H1 (cell line): ENCODE results near the gene ZNF91.

Experiments
- BCL11A ChIP-seq, 2 experiments: IDR thresholded peaks; one replicate each; pipeline ENCODE4 v1.6.1; 2011; ENCODE audit warnings: low read depth in 2 of 2, low read length in 2 of 2, mild to moderate bottlenecking in 2 of 2
- CBX8 ChIP-seq: fragments of 300-800, 300-1000 bp; sonication (generic); IDR thresholded peaks from 2 replicates; pipeline ENCODE4 v1.7.1; 2016; ENCODE audit warnings: low read depth, low read length, borderline replicate concordance
- SUZ12 ChIP-seq: fragments of 200-600 bp; sonication (generic); IDR thresholded peaks from 2 replicates; pipeline ENCODE4 v1.6.1; 2012; ENCODE audit warnings: mild to moderate bottlenecking, inconsistent platforms, low read length, moderate library complexity, mixed read lengths
- TF ChIP-seq, protein P1 (sequence below), 3 experiments: IDR thresholded peaks; 1 replicate in 2 of 3; 2 replicates in 1 of 3; pipeline versions ENCODE4 v1.5.1 to v1.6.1; 2011; ENCODE audit warnings: low read length in 3 of 3, mild to moderate bottlenecking in 3 of 3, inconsistent platforms in 2 of 3, low read depth in 1 of 3, moderate library complexity in 1 of 3; ENCODE audit not compliant: insufficient read depth in 1 of 3; ENCODE audit errors: control extremely low read depth in 1 of 3

DNA sequence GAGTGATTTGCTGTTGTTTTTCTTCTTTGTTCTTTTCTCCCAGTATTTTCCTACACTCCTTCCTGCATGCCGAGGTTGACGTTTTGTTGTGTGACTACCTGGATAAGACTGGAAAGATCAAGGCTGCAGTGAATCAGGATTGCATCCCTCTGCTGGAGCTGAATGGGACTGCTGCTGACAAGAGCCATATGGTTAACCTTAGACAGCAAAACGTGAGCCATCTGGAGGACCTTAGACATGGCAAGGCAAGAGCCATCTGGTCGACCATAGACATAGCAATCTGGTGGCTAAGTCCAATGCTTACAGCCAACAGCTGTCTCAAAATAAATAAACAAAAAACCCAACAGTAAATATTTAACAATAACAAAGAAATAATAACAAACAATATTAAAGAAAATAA lies 42.6 kb upstream of the ZNF91 start:
- TF ChIP-seq BCL11A (IDR thresholded peaks at IDR 0.05; ENCODE audit: low read depth in 2 of 2, low read length in 2 of 2) (no peak), CBX8 (no peak), SUZ12 (no peak)
- TF ChIP-seq, protein P1, sequence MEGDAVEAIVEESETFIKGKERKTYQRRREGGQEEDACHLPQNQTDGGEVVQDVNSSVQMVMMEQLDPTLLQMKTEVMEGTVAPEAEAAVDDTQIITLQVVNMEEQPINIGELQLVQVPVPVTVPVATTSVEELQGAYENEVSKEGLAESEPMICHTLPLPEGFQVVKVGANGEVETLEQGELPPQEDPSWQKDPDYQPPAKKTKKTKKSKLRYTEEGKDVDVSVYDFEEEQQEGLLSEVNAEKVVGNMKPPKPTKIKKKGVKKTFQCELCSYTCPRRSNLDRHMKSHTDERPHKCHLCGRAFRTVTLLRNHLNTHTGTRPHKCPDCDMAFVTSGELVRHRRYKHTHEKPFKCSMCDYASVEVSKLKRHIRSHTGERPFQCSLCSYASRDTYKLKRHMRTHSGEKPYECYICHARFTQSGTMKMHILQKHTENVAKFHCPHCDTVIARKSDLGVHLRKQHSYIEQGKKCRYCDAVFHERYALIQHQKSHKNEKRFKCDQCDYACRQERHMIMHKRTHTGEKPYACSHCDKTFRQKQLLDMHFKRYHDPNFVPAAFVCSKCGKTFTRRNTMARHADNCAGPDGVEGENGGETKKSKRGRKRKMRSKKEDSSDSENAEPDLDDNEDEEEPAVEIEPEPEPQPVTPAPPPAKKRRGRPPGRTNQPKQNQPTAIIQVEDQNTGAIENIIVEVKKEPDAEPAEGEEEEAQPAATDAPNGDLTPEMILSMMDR (IDR thresholded peaks at IDR 0.05; ENCODE audit: control extremely low read depth in 1 of 3, insufficient read depth in 1 of 3, low read depth in 1 of 3, low read length in 3 of 3), result no peak
